HTR-8/SVneo (cell line): Measurements from ENCODE around the gene LILRB1.
"Not testable (repeated sequence)": the region's sequence is repeated elsewhere in the genome, so short reads cannot be mapped to it uniquely, and the experiment has no call there.

ENCODE experiments used
- DNase-seq: peaks from one replicate; pipeline ENCODE4 v3.0.0; 2011; ENCODE audit warnings: low spot score, mixed read lengths; ENCODE audit not compliant: insufficient read length
- FAIRE-seq: peaks from 2 replicates; lab custom pipeline; 2011; peaks lifted over from hg19 to GRCh38; lab: Jason Lieb, UNC

LILRB1 gene

GRCh38 chr19:54630262-54630661 is at the start of gene LILRB1:
TSS of gene LILRB1 (plus strand) at chr19:54630484. CDS start at chr19:54631074, 590 bp downstream.
- FAIRE-seq, DNase-seq: not testable (repeated sequence)

DNA sequence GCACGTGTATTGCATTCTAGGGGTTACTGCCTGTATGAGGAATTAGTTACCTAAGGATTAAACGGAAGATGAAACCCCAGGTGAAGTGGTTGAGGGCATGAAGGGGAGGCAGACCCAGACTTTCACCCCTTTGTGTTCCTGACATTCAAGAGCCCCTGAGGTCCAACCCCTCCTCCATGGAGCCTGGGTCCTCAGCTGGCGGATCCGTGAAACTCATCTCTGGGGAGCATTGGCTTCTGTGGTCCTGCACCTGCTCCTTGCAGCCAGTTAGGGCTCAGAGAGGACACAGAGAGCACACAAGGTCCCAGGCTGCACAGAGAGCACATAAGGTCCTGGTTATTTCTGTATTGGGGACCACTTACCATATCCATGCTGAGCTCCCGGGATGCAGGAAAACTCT is 43.9 kb upstream of the LILRB1 start:
- no peak for FAIRE-seq
- DNase-seq, result no peak

DNA sequence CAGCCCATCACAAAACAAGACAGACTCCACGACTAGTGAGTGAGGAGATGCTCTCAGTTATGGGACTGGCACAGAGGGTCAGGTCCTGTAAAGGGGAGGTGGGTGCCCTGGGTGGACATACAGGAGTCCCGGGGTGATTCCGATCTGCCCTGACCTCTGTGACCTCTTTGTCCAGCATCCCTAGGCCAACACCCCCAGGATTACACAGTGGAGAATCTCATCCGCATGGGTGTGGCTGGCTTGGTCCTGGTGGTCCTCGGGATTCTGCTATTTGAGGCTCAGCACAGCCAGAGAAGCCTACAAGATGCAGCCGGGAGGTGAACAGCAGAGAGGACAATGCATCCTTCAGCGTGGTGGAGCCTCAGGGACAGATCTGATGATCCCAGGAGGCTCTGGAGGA is 43.3 kb upstream of the LILRB1 start:
- no peak for FAIRE-seq

DNA sequence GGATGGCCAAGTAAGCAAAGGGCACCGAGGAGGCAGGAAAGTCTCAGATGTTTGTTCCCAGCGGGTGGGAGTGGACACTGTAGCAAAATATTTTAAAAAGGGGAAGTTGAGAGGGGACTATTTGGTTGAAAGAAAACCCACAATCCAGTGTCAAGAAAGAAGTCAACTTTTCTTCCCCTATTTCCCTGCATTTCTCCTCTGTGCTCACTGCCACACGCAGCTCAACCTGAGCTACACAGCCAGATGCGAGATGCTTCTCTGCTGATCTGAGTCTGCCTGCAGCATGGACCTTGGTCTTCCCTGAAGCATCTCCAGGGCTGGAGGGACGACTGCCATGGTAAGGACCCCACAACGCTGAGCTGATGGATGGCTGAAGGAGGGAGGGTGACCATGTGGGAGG is 36.8 kb upstream of the LILRB1 start, which contains the start of gene LILRA1:
TSS of gene LILRA1 (plus strand) at position 188 of the 400 bp plus-strand sequence. CDS start 613 bp downstream, outside the sequence.
- not testable (repeated sequence) for DNase-seq, FAIRE-seq

More for the DNA sequence above, 43.3 kb upstream of the LILRB1 start:
- DNase-seq, result no peak

GRCh38 chr19:54593931-54594626 is 36.2 kb upstream of the LILRB1 start:
- not testable (repeated sequence) for FAIRE-seq, DNase-seq

DNA sequence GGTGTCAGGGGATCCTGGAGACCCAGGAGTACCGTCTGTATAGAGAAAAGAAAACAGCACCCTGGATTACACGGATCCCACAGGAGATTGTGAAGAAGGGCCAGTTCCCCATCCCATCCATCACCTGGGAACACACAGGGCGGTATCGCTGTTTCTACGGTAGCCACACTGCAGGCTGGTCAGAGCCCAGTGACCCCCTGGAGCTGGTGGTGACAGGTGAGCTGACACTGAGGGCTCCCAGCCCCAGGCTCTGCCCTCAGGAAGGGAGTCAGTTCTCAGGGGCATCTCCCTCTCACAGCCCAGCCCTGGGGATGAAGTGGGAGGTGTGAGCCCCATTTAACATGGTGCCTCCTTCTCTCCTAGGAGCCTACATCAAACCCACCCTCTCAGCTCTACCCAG is 35.5 kb upstream of the LILRB1 start:
- DNase-seq (no peak), FAIRE-seq (no peak)

- not testable (repeated sequence) for FAIRE-seq, DNase-seq
Observed at GRCh38 chr19:54595680-54596436, 34.4 kb upstream of the LILRB1 start.

GRCh38 chr19:54600212-54600611 is 30.1 kb upstream of the LILRB1 start:
- FAIRE-seq (no peak), DNase-seq (no peak)

- DNase-seq (no peak), FAIRE-seq (no peak)
Observed at GRCh38 chr19:54606230-54606629, 24.1 kb upstream of the LILRB1 start.

DNA sequence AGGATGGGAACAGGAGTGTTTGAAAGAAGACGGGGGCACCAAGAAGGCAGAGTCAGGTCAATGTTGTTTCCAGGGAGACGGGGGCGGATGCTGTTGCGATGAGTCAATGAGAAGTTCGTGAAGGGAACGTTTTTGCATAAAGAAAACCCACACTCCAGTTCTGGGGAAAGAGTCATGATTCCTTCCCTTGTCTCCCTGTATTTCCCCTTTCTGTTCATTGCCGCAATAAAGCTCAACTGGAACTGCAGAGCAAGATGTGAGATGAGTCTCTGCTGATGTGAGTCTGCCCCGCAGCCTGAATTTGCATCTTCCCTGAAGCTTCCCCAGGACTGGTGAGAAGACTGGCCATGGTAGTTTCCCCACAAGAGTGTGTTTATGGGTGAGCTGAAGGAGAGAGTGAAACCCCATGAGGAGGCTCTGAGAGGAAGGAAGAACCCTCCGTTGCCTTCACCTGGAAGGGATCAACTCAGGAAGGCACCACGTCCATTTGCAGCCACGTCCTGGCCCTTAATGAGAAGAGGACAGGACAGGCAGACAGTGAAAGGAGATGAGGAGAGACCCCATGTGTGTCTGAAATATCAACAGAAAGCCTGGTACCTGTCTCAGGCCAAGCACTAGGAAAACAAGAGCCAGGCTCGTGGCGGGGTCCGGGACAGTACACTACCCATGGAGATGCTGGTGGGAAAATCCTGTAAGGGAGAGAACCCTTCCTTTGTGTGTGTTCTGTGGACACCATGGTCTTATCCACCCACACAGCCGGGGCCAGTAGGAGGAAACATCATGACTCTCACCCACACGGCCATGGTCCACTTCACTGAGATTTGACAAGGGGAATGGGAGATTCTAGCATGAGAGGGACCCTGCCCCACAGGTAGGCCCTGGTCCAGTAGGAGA is 23.1 kb upstream of the LILRB1 start:
- no peak for FAIRE-seq

GRCh38 chr19:54607785-54608150 is 22.5 kb upstream of the LILRB1 start:
- no peak for DNase-seq
- no peak for FAIRE-seq

More for the DNA sequence above, 23.1 kb upstream of the LILRB1 start:
- no peak for DNase-seq

DNA sequence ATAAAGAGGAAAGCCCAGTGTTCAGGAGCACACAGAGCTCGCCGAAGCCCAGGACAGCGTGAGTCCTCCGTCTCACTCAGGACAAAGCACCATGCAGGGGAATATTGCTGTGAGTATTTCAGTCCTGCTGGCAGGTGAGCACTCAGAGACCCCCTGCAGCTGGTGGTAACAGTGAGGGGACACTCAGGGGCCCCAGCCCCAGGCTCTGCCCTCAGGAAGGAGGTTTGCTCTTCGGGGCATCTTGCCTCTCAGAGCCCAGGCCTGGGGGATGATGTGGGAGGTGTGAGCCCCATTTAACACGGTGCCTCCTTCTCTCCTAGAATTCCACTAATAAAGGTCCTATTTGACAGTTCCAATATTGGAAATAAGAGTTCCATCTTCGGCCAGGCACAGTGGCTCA is 22.1 kb upstream of the LILRB1 start:
- no peak for DNase-seq
- FAIRE-seq, result no peak

GRCh38 chr19:54608792-54609191 is 21.5 kb upstream of the LILRB1 start:
- FAIRE-seq (no peak), DNase-seq (no peak)

- DNase-seq (no peak), FAIRE-seq (no peak)
Observed at GRCh38 chr19:54609356-54609791, 20.9 kb upstream of the LILRB1 start.

GRCh38 chr19:54612428-54612827 is 17.9 kb upstream of the LILRB1 start:
- FAIRE-seq (no peak), DNase-seq (no peak)

- DNase-seq (no peak), FAIRE-seq (no peak)
Observed at GRCh38 chr19:54614726-54615125, 15.6 kb upstream of the LILRB1 start.

- no peak for DNase-seq
- no peak for FAIRE-seq
Observed at GRCh38 chr19:54616057-54616456, 14.2 kb upstream of the LILRB1 start.

DNA sequence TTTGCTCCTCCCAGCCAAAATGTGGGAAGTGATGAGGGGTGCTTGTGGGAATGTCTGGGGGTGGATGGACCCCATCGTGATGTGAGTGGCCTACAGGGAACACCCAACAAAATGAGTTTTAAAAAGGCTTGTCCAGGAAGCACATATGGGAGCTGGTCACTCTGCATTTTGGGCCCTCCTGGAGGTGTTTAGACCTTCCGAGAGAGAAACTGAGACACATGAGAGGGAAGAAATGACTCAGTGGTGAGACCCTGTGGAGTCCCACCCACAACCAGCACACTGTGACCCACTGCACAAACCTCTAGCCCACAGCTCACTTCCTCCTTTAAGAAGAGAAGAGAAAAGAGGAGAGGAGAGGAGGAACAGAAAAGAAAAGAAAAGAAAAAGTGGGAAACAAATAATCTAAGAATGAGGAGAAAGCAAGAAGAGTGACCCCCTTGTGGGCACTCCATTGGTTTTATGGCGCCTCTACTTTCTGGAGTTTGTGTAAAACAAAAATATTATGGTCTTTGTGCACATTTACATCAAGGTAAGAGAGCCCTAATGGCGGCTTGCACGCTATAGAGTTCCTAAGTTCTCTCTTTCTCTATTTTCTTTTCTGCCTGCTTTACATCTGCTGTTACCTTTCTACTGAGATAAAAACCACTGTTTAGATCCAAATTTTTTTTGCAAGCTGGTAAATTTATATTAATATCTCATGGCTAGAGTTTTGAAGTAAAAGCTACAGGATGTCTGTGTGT is 13.3 kb upstream of the LILRB1 start:
- no peak for FAIRE-seq
- no peak for DNase-seq

DNA sequence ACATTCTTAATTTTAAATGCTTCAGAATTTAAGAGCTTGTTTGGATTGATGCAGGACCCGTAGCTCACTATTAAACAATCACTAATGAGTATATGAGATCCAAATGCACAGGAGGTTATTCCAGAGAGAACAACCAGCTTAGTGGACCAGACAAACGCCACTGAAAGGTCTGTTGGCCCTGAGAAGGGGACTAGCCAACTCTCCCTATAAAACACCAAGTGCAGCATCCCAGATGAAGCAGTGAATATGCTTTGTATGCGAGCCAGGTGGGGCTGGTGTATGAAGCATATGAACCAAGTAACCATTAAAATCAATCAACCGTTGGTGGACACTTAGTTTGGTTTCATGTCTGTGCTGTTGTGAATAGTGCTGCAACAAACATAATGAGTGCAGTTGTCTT is 9.8 kb upstream of the LILRB1 start:
- FAIRE-seq (no peak), DNase-seq (no peak)

DNA sequence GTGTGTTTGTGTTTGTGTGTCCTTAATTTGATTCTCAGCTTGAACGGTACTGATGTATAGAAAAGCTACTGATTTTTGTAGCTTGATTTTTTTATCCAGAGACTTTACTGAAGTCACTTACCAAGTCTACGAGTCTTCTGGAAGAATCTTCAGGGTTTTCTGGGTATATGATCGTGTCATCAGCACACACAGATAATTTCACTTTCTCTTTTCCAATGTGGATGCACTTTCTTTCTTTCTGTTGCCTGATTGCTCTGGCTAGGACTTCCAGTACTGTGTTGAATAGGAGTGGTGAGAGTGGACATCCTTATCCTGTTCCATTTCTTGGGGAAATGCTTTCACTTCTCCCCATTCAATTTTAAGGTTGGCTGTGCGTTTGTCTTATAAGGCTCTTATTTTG is 7.9 kb upstream of the LILRB1 start:
- FAIRE-seq, result no peak
- no peak for DNase-seq
